Measurements from ENCODE around the gene CKAP2L. TPM values are rescaled to one million over a fixed set of nuclear protein-coding genes. Genes with fewer than 3 reads are reported as not detected.

Gene CKAP2L
- total RNA-seq, 4 donors from 2014 or later: 4.3 to 14.4 (median 6.7) TPM

- WGBS, 2 donors: 50 to 85% methylated on average over 1 to 3 of the region's 4 CpGs
- Histone ChIP-seq H3K4me3 (no peak overlapping the region), H3K36me3 (no peaks in the 10 kb centered on the region), H3K27ac (no peak overlapping the region), H3K4me1 (no peaks in the 10 kb centered on the region), H3K27me3 (no peaks in the 10 kb centered on the region), H3K9me3 (no peaks in the 10 kb centered on the region)
- TF ChIP-seq POLR2A (IDR thresholded peaks at IDR 0.05): no peak
- TF ChIP-seq, protein P1, sequence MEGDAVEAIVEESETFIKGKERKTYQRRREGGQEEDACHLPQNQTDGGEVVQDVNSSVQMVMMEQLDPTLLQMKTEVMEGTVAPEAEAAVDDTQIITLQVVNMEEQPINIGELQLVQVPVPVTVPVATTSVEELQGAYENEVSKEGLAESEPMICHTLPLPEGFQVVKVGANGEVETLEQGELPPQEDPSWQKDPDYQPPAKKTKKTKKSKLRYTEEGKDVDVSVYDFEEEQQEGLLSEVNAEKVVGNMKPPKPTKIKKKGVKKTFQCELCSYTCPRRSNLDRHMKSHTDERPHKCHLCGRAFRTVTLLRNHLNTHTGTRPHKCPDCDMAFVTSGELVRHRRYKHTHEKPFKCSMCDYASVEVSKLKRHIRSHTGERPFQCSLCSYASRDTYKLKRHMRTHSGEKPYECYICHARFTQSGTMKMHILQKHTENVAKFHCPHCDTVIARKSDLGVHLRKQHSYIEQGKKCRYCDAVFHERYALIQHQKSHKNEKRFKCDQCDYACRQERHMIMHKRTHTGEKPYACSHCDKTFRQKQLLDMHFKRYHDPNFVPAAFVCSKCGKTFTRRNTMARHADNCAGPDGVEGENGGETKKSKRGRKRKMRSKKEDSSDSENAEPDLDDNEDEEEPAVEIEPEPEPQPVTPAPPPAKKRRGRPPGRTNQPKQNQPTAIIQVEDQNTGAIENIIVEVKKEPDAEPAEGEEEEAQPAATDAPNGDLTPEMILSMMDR (IDR thresholded peaks at IDR 0.05): no peak
- DNase-seq: no peak
- intact Hi-C loops (cut with DNase I): no loop called here
Measured at GRCh38 chr2:112733456-112733855, 31.0 kb downstream of the CKAP2L start.

DNA sequence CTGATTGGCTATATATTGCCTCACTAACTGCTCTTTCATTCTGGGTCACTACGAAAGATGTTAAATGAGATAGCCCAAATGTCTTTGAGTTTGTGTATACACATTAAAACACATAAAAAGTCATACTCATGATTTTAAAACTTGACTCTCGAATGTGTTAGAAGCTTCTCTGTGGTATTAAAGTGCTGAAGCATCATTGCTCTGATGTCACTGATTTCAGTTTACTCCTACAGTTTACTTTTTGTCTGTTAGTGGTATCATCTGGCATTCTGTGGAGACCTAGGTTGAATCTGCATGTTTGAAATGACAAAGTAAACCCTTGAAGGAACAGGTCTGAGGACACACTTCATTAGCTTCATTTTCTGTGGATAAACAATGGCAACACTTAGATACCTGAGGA, 32.9 kb downstream of the CKAP2L start:
- Histone ChIP-seq H3K4me3 (no peak overlapping the region), H3K27me3 (no peaks in the 10 kb centered on the region), H3K9me3 (no peaks in the 10 kb centered on the region), H3K27ac (no peak overlapping the region), H3K36me3 (no peaks in the 10 kb centered on the region), H3K4me1 (peaks cover 0 to 6% (median 2%) of the 10 kb centered on the region in 3 donors)
- DNase-seq: no peak
- no peak for TF ChIP-seq POLR2A (IDR thresholded peaks at IDR 0.05)
- TF ChIP-seq, protein P1 (IDR thresholded peaks at IDR 0.05): no peak
- WGBS, 2 donors: 84 to 92% methylated on average over 2 of the region's 2 CpGs
- intact Hi-C loops (cut with DNase I): no loop called here

GRCh38 chr2:112730791-112731190, 33.6 kb downstream of the CKAP2L start:
- Histone ChIP-seq H3K27ac (no peak overlapping the region), H3K36me3 (no peaks in the 10 kb centered on the region), H3K4me3 (no peak overlapping the region), H3K27me3 (no peaks in the 10 kb centered on the region), H3K4me1 (peaks cover 0 to 11% (median 4%) of the 10 kb centered on the region in 3 donors), H3K9me3 (no peaks in the 10 kb centered on the region)
- intact Hi-C loops (cut with DNase I): no loop called here
- WGBS, 2 donors: 81 to 92% methylated on average over 5 of the region's 5 CpGs
- DNase-seq: no peak
- TF ChIP-seq, protein P1 (IDR thresholded peaks at IDR 0.05): no peak
- no peak for TF ChIP-seq POLR2A (IDR thresholded peaks at IDR 0.05)

DNA sequence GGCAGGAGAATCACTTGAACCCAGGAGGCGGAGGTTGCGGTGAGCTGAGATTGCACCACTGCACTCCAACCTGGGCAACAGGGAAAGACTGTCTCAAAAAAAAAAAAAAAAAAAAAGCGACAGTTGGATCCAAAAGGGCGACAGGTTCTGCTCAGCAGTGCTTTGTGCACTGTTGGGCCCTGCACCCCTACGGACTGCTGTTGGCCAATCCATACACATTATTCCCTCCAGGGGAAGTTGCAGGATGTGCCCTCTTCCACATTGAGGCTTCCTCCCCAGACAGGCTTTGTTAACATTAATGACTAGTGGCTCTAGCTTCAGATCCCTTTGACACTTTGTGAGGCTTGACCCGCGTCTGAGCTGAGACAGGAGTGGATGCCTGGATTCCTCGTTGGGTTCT, 34.2 kb downstream of the CKAP2L start:
- Histone ChIP-seq H3K27ac (no peak overlapping the region), H3K4me3 (no peak overlapping the region), H3K9me3 (no peaks in the 10 kb centered on the region), H3K27me3 (no peaks in the 10 kb centered on the region), H3K4me1 (peaks cover 0 to 11% (median 4%) of the 10 kb centered on the region in 3 donors), H3K36me3 (no peaks in the 10 kb centered on the region)
- intact Hi-C loops (cut with DNase I): no loop called here
- no peak for TF ChIP-seq POLR2A (IDR thresholded peaks at IDR 0.05)
- TF ChIP-seq, protein P1 (IDR thresholded peaks at IDR 0.05): no peak
- 80 to 84% methylated on average over 8 of the region's 8 CpGs for WGBS, 2 donors
- DNase-seq: no peak

DNA sequence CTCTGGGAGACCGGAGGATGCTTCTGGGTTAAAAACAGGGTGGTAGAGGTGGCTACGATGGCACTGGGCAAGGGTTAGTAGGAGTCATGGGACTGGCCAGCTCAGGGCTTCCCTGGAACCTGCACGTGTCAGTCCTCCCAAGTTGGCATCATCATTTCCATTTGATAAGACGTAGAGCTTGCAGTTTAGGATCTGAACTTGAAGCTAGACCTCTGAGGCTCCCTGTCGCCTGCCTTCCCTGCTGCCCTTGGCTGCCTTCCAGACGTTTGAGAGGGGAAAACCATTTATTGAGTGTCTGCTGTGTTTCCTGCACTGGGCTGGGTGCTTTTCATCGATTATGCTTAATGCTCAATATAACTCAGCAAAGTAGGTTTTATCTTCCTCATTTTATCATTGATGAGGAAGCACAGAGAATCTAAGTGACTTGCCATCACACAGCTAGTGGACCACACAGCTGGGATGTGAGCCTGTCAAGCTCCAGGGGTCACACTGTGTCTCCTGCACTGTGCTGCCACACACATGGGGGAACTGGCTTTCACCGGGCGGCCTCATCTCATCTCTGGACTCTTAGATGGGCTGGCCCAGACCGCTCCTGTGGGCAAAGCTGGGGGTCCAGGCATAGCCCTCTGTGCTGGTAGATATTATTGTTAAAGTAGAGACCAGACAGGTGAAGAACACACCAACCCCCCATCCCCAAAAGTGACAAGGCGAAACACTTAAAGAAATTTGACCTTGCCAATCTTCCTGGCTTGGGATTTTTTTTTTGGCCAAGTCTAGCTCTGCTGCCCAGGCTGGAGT, 35.8 kb downstream of the CKAP2L start:
- no peak overlapping the region for H3K27ac ChIP-seq
- H3K36me3 ChIP-seq: no peaks in the 10 kb centered on the region
- TF ChIP-seq, protein P1 (IDR thresholded peaks at IDR 0.05): no peak
- TF ChIP-seq POLR2A (IDR thresholded peaks at IDR 0.05): no peak
- intact Hi-C loops (cut with DNase I): loop anchor here (5.0 kb wide), 1 partner anchor 126 kb away; no protein-coding TSS in a partner anchor
- no peaks in the 10 kb centered on the region for H3K27me3 ChIP-seq
- no peak for DNase-seq
- H3K9me3 ChIP-seq: no peaks in the 10 kb centered on the region
- 49 to 50% methylated on average over 9 to 11 of the region's 11 CpGs for WGBS, 2 donors
- no peak overlapping the region for H3K4me3 ChIP-seq
- H3K4me1 ChIP-seq: peaks cover 0 to 11% (median 4%) of the 10 kb centered on the region in 3 donors
